Measurements from ENCODE around the gene DCUN1D3. TPM values are rescaled to one million over a fixed set of nuclear protein-coding genes. Genes with fewer than 3 reads are reported as not detected.

DCUN1D3 gene
- total RNA-seq, 2 donors from 2014 or later: 7.2 to 16.5 TPM

DNA sequence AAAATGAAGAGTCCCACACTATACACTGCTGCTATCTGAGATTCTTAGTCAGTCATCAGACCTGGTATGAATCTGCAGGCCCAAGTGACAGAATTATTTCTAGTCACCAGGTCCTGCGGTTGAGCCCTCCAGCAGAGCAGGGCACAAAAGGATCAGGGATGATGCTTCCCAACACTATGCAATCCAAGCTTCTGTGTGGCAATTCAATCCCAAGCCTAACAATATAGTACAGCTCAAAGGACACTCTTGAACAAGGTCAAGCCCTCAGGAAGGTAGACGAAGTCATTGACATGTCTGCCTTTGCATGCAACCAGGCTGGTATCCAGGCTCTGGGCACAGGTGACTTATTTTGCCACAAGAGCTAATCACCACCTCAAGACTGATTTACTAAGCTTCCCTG, 5.8 kb downstream of the DCUN1D3 start:
- Histone ChIP-seq H3K27me3 (replicated peaks; ENCODE audit: insufficient read depth) (no peaks in the 10 kb centered on the region), H3K9me3 (no peaks in the 10 kb centered on the region), H3K27ac (no peak overlapping the region), H3K4me3 (no peak overlapping the region), H3K4me1 (replicated peaks) (no peaks in the 10 kb centered on the region), H3K36me3 (no peaks in the 10 kb centered on the region)
- WGBS: 97% methylated on average over 2 of the region's 2 CpGs
- TF ChIP-seq POLR2AphosphoS5 (IDR thresholded peaks at IDR 0.05) (no peak), POLR2A (IDR thresholded peaks at IDR 0.05) (no peak)
- TF ChIP-seq, protein P1, sequence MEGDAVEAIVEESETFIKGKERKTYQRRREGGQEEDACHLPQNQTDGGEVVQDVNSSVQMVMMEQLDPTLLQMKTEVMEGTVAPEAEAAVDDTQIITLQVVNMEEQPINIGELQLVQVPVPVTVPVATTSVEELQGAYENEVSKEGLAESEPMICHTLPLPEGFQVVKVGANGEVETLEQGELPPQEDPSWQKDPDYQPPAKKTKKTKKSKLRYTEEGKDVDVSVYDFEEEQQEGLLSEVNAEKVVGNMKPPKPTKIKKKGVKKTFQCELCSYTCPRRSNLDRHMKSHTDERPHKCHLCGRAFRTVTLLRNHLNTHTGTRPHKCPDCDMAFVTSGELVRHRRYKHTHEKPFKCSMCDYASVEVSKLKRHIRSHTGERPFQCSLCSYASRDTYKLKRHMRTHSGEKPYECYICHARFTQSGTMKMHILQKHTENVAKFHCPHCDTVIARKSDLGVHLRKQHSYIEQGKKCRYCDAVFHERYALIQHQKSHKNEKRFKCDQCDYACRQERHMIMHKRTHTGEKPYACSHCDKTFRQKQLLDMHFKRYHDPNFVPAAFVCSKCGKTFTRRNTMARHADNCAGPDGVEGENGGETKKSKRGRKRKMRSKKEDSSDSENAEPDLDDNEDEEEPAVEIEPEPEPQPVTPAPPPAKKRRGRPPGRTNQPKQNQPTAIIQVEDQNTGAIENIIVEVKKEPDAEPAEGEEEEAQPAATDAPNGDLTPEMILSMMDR (IDR thresholded peaks at IDR 0.05): no peak
- intact Hi-C loops (cut with DNase I): no loop called here
- no peak for DNase-seq (ENCODE audit: low spot score)

DNA sequence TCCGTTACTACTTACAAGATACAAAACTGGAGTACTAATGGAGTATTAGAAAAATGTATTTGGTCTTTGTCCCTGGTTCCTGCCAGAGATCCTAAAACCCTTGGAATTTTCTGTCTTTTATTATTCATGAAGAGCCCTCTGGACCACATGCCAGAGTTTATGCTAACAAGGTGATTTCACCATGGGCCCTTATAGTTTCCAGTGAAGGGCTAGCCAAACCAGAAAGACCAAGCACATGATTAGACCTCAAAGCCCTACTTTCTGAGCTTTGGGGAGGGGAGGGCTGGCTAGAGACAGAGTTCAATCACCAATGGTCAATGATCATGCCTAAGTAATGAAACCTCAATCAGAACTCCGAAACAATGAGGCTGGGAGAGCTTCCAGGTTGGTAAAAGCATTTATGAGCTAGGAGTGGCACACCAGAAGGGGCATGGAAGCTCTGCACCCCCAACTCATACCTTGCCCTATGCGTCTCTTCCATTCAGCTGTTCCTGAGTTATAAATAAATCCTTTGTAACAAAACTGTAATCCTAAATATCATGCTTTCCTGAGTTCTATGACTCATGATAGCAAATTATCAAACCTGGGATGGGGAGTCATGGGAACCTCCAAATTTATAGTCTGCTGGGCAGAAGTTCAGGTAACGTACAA, 10.4 kb downstream of the DCUN1D3 start:
- intact Hi-C loops (cut with DNase I): no loop called here
- WGBS: 76% methylated on average over 4 of the region's 4 CpGs
- H3K4me1 ChIP-seq (replicated peaks): no peaks in the 10 kb centered on the region

DNA sequence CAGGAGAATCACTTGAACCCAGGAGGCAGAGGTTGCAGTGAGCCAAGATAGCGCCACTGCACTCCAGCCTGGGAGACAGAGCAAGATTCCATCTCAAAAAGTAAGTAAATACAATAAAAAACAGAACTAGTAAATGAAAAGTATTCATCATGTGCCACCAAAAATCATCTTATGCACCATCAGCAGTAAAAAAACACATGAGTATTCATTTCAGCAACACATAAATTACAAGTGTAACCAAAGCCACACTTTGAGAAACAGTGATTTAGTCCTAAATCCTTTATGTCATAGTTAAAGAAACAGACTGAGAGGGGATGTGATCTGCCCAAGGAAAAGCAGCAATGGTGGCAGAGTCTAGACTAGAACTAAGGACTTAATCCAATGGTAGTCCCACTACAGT, 13.0 kb downstream of the DCUN1D3 start:
- no peak for TF ChIP-seq POLR2A (IDR thresholded peaks at IDR 0.05)
- no peak for TF ChIP-seq POLR2AphosphoS5 (IDR thresholded peaks at IDR 0.05)
- TF ChIP-seq, protein P1 (IDR thresholded peaks at IDR 0.05): no peak
- Histone ChIP-seq H3K9me3 (no peaks in the 10 kb centered on the region), H3K27me3 (replicated peaks; ENCODE audit: insufficient read depth) (no peaks in the 10 kb centered on the region), H3K27ac (no peak overlapping the region), H3K4me3 (no peak overlapping the region), H3K4me1 (replicated peaks) (no peaks in the 10 kb centered on the region), H3K36me3 (no peaks in the 10 kb centered on the region)
- no peak for DNase-seq (ENCODE audit: low spot score)
- intact Hi-C loops (cut with DNase I): no loop called here
- 88% methylated on average over 1 of the region's 1 CpG for WGBS

More for the DNA sequence above, 10.4 kb downstream of the DCUN1D3 start:
- no peaks in the 10 kb centered on the region for H3K9me3 ChIP-seq
- no peak for DNase-seq (ENCODE audit: low spot score)
- no peaks in the 10 kb centered on the region for H3K36me3 ChIP-seq
- TF ChIP-seq POLR2A (IDR thresholded peaks at IDR 0.05): no peak
- TF ChIP-seq, protein P1 (IDR thresholded peaks at IDR 0.05): no peak
- no peak for TF ChIP-seq POLR2AphosphoS5 (IDR thresholded peaks at IDR 0.05)
- no peaks in the 10 kb centered on the region for H3K27me3 ChIP-seq (replicated peaks; ENCODE audit: insufficient read depth)
- H3K4me3 ChIP-seq: no peak overlapping the region
- H3K27ac ChIP-seq: no peak overlapping the region

DNA sequence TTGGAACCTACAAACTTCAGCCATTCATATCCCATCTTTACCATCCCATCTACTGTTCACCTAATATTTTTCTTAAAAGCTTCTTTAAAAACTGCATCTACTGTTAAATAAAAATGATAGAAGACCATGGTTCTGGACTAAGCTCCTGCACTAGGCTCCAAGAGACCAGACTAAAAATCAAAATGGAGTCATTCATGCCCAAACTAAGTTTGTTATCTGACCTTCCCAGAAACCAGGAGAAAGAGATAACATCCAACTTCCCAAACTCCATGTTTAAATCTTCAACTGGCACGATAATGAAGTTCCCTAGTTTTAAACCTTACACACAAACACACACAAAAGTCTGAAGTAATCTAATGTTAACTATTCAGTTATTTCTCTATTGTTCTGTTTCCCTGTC, 13.8 kb downstream of the DCUN1D3 start:
- TF ChIP-seq POLR2A (IDR thresholded peaks at IDR 0.05) (no peak), POLR2AphosphoS5 (IDR thresholded peaks at IDR 0.05) (no peak)
- TF ChIP-seq, protein P1 (IDR thresholded peaks at IDR 0.05): no peak
- intact Hi-C loops (cut with DNase I): no loop called here
- H3K27ac ChIP-seq: no peak overlapping the region
- DNase-seq (ENCODE audit: low spot score): no peak
- H3K36me3 ChIP-seq: no peaks in the 10 kb centered on the region
- no peaks in the 10 kb centered on the region for H3K27me3 ChIP-seq (replicated peaks; ENCODE audit: insufficient read depth)
- H3K4me1 ChIP-seq (replicated peaks): no peaks in the 10 kb centered on the region
- H3K4me3 ChIP-seq: no peak overlapping the region
- WGBS: 41% methylated on average over 1 of the region's 1 CpG
- H3K9me3 ChIP-seq: no peaks in the 10 kb centered on the region

DNA sequence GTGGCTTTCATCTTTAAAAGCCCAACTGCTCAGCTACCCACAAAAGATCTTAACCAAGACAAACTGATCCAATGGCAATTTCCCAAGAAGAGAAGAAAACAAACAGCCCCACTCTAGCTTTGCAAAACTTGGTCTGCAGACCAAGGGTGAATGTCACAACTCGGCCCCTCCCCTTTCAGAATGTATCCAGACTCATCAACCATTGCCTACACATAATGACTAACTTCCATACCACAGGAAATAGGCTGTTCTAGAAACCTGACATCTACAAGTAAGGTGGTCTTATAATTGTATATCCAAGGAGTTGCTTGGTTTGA, 16.0 kb downstream of the DCUN1D3 start:
- H3K27ac ChIP-seq: no peak overlapping the region
- intact Hi-C loops (cut with DNase I): no loop called here
- no peaks in the 10 kb centered on the region for H3K27me3 ChIP-seq (replicated peaks; ENCODE audit: insufficient read depth)
- DNase-seq (ENCODE audit: low spot score): no peak
- no peak overlapping the region for H3K4me3 ChIP-seq
- no peaks in the 10 kb centered on the region for H3K36me3 ChIP-seq
- WGBS: 60% methylated on average over 1 of the region's 1 CpG
- no peaks in the 10 kb centered on the region for H3K9me3 ChIP-seq
- TF ChIP-seq POLR2A (IDR thresholded peaks at IDR 0.05): no peak
- peaks cover 4% of the 10 kb centered on the region for H3K4me1 ChIP-seq (replicated peaks)
